K562 (cell line): ENCODE measurements around the gene FOXM1. TPM values are rescaled to one million over a fixed set of nuclear protein-coding genes. Genes with fewer than 3 reads are reported as not detected.

Experiments
- ATAC-seq: fragments of 200-7000 bp; cut with Tn5 transposase; 3 replicates; pipeline ENCODE4 v1.9.1; 2020; ENCODE audit warnings: moderate library complexity
- BruUV-seq: library from RNA; stranded (reverse); fragments of 400-500 nt; replicated peaks from 2 replicates; lab custom pipeline; 2021; lab: Mats Ljungman, UMichigan
- CTCF ChIA-PET: fragments of 300-600 bp; formaldehyde crosslinking; extraction: SDS; loops from one replicate; lab custom pipeline; 2021; ENCODE audit warnings: low intra/inter-chr PET ratio; lab: Yijun Ruan, JAX
- POLR2A ChIA-PET: fragments of 300-600, 350-650 bp; sonication (Branson Sonifier 250); formaldehyde crosslinking; extraction: SDS; loops from one replicate; lab custom pipeline; 2021; ENCODE audit warnings: antibody characterized with exemption, inconsistent platforms; lab: Yijun Ruan, JAX
- DNase-seq, 4 experiments: peaks; one replicate each; pipeline versions ENCODE4 v3.0.0 to v3.0.0-alpha.2; 2011 to 2018; ENCODE audit warnings: low spot score in 3 of 4, mixed read lengths in 3 of 4; ENCODE audit errors: extremely low read depth in 1 of 4
- FAIRE-seq: peaks from 2 replicates; lab custom pipeline; 2011; peaks lifted over from hg19 to GRCh38; lab: Jason Lieb, UNC
- H2AFZ ChIP-seq: 2 replicates; pipeline ENCODE4 v1.6.0; 2011; ENCODE audit warnings: low read depth, low read length, control low read depth, inconsistent platforms
- H3K27ac ChIP-seq: fragments of 200-600 bp; 3 replicates; pipeline ENCODE4 v1.8.0; 2011; ENCODE audit warnings: low read depth, mild to moderate bottlenecking, control low read depth, inconsistent platforms, low read length, moderate library complexity, mixed read lengths; ENCODE audit errors: extremely low read depth
- H3K27me3 ChIP-seq, 2 experiments: fragments of 300-600 bp in 1 of 2; 2 replicates in 1 of 2; 3 replicates in 1 of 2; pipeline versions ENCODE4 v1.6.0 to v1.8.0; 2011; ENCODE audit warnings: inconsistent platforms in 2 of 2, low read length in 2 of 2, mild to moderate bottlenecking in 1 of 2, mixed read lengths in 1 of 2, moderate library complexity in 1 of 2; ENCODE audit not compliant: control insufficient read depth in 2 of 2, insufficient read depth in 2 of 2
- H3K36me3 ChIP-seq: fragments of 300-600 bp; 3 replicates; pipeline ENCODE4 v1.8.0; 2011; ENCODE audit warnings: mild to moderate bottlenecking, low read length, inconsistent platforms; ENCODE audit not compliant: control insufficient read depth, insufficient read depth
- H3K4me1 ChIP-seq, 2 experiments: fragments of 200-600 bp in 1 of 2; replicated peaks in 1 of 2; 2 replicates in 1 of 2; 3 replicates in 1 of 2; pipeline versions ENCODE4 v1.5.1 to v1.8.0; 2011; ENCODE audit warnings: inconsistent platforms in 2 of 2, low read length in 2 of 2, mild to moderate bottlenecking in 1 of 2, mixed read lengths in 1 of 2, moderate library complexity in 1 of 2; ENCODE audit not compliant: control insufficient read depth in 2 of 2, insufficient read depth in 2 of 2
- H3K4me2 ChIP-seq: 2 replicates; pipeline ENCODE4 v1.6.1; 2011; ENCODE audit warnings: low read length, control low read depth, inconsistent platforms, mixed read lengths; ENCODE audit not compliant: insufficient read depth
- H3K4me3 ChIP-seq: fragments of 200-600 bp; sonication (generic), shearing (Covaris generic); 2 replicates; pipeline ENCODE4 v1.5.1; 2016; ENCODE audit warnings: control low read depth, inconsistent platforms
- H3K79me2 ChIP-seq: fragments of 200-600 bp; 3 replicates; pipeline ENCODE4 v1.8.0; 2011; ENCODE audit warnings: low read length, inconsistent platforms; ENCODE audit not compliant: control insufficient read depth, insufficient read depth
- H3K9ac ChIP-seq, 2 experiments: 2 replicates each; pipeline versions ENCODE4 v1.6.0 to v1.6.1; 2011; ENCODE audit warnings: low read depth in 2 of 2, low read length in 2 of 2, control low read depth in 1 of 2, inconsistent platforms in 1 of 2, mild to moderate bottlenecking in 1 of 2, mixed read lengths in 1 of 2; ENCODE audit not compliant: insufficient read depth in 1 of 2
- H3K9me1 ChIP-seq: one replicate; pipeline ENCODE4 v1.6.0; 2011; ENCODE audit warnings: inconsistent platforms, mild to moderate bottlenecking, low read length, moderate library complexity; ENCODE audit not compliant: control insufficient read depth, insufficient read depth
- H3K9me3 ChIP-seq: replicated peaks from 2 replicates; pipeline ENCODE4 v1.5.1; 2011; ENCODE audit warnings: low read depth, low read length, inconsistent platforms; ENCODE audit not compliant: control insufficient read depth, insufficient read depth
- H4K20me1 ChIP-seq: replicated peaks from 2 replicates; pipeline ENCODE4 v1.6.1; 2011; ENCODE audit warnings: low read length, inconsistent platforms, mixed read lengths; ENCODE audit not compliant: control insufficient read depth, insufficient read depth
- FOSL1 ChIP-seq: fragments of 200-800 bp; sonication (Bioruptor generic); conservative IDR thresholded peaks from 2 replicates; pipeline ENCODE4 v1.6.1; 2016; ENCODE audit warnings: missing genetic modification characterization, missing compliant biosample characterization
- HSF4 ChIP-seq: fragments of 250-450 bp; sonication (Bioruptor Pico); IDR thresholded peaks from 2 replicates; pipeline ENCODE4 v2.1.2; 2022; ENCODE audit warnings: mild to moderate bottlenecking, moderate library complexity, borderline replicate concordance
- POLR2AphosphoS2 ChIP-seq: IDR thresholded peaks from 2 replicates; pipeline ENCODE4 v1.6.1; 2012; ENCODE audit warnings: low read length, improper control_type of control experiment
- ZNF561 ChIP-seq: fragments of 450-650 bp; formaldehyde crosslinking; conservative IDR thresholded peaks from 2 replicates; pipeline ENCODE4 v1.4.0; 2020; ENCODE audit warnings: mild to moderate bottlenecking, moderate library complexity
- WGBS: fragments of 100-300 bp; shearing (Covaris generic); methylation state at CpG from one replicate; pipeline ENCODE4 v1.1.6; 2016; ENCODE audit warnings: low coverage, mixed read lengths; ENCODE audit not compliant: insufficient coverage; ENCODE audit errors: missing lambda C conversion rate; 5-methylcytosine and 5-hydroxymethylcytosine counted together
- in situ Hi-C: fragments of 300-500 bp; cut with MboI; formaldehyde crosslinking; loops from 4 replicates; pipeline ENCODE4 v1.15.0; 2018; ENCODE audit warnings: inconsistent platforms, mixed read lengths
- intact Hi-C: fragments of 100-400 bp; cut with micrococcal nuclease; formaldehyde crosslinking; loops from 2 replicates; pipeline ENCODE4 v1.14.2; 2022
- polyA plus RNA-seq, 8 experiments: library from polyadenylated mRNA; depleted of rRNA in 4 of 8; stranded (reverse) in 5 of 8; unstranded in 3 of 8; fragments of >200 nt; fragmentation: Nextera tagmentation in 2 of 8; fragmentation: Illumina TruSeq in 1 of 8; extraction: Ambion mirVana in 2 of 8; extraction: Trizol in 1 of 8; gene quantifications; 2 replicates each; pipeline versions ENCODE4 v1.2.1 to v1.2.3, GENCODE V29; 2011 to 2014; ENCODE audit warnings: inconsistent platforms in 1 of 8, missing spikeins in 1 of 8
- total RNA-seq, 7 experiments: library from RNA; depleted of rRNA in 6 of 7; stranded (reverse); fragments of >200 nt in 6 of 7; fragmentation: Illumina TruSeq in 2 of 7; extraction: Trizol in 2 of 7; gene quantifications; 2 replicates each; pipeline versions ENCODE4 v1.2.1 to v1.2.3, GENCODE V29; 2011 to 2021; ENCODE audit warnings: low replicate concordance in 1 of 7
- TF ChIP-seq, protein P1 (sequence below), 2 experiments: IDR thresholded peaks; 2 replicates each; pipeline ENCODE4 v1.6.1; 2011; ENCODE audit warnings: borderline replicate concordance in 1 of 2, control low read depth in 1 of 2, low read depth in 1 of 2, low read length in 1 of 2, mild to moderate bottlenecking in 1 of 2, mixed read lengths in 1 of 2, moderate library complexity in 1 of 2; ENCODE audit not compliant: insufficient read depth in 1 of 2, insufficient read length in 1 of 2, poor library complexity in 1 of 2, severe bottlenecking in 1 of 2; ENCODE audit errors: extremely low read depth in 1 of 2
- TF ChIP-seq, protein P2 (sequence below), 2 experiments: fragments of 450-650 bp in 1 of 2; sonication (generic) in 1 of 2; formaldehyde crosslinking in 1 of 2; IDR thresholded peaks in 1 of 2; conservative IDR thresholded peaks in 1 of 2; 2 replicates each; pipeline versions ENCODE4 v1.6.1 to v1.8.1; 2016 to 2023; ENCODE audit warnings: mild to moderate bottlenecking in 2 of 2, moderate library complexity in 2 of 2, inconsistent platforms in 1 of 2, missing genetic modification reagents in 1 of 2
- TF ChIP-seq, protein P3 (sequence below): sonication (generic); formaldehyde crosslinking; IDR thresholded peaks from 2 replicates; pipeline ENCODE4 v1.8.0; 2023; ENCODE audit warnings: missing genetic modification reagents, mild to moderate bottlenecking, borderline replicate concordance

Gene FOXM1
- total and polyA plus RNA-seq, 9 of the 15 experiments (the other 6 are each of a cell fraction or from before 2014, with no cell fraction given) = 8.9 to 46.9 (median 17.2) TPM

DNA sequence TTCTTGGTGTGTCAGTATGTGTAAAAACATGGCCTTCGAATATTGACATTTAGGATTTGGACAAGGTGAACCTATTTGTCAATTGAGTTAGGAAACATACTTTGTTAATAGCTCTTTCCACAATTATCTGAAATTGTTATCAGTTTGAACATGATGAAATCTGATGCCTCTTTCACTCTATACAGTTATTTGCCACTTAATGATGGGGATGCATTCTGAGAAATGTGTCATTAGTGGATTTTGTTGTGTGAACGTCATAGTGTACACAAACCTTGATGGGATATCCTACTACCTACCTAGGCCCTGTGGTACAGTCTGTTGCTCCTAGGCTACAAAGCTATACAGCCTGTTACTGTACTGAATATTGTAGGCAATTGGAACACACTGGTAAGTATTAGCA, 18.5 kb upstream of the FOXM1 start:
- no peaks in the 10 kb centered on the region for H3K9me3 ChIP-seq
- H3K27me3 ChIP-seq = no peaks in the 10 kb centered on the region
- no peaks in the 10 kb centered on the region for H3K9me1 ChIP-seq
- no peak for DNase-seq
- H3K79me2 ChIP-seq = peaks cover 8% of the 10 kb centered on the region
- POLR2A ChIA-PET = interaction anchor here (0.6 to 1.0 kb wide), 2 partner anchors 17 to 185 kb away, joined by 3 to 7 read pairs; no protein-coding TSS in a partner anchor
- no peak for ATAC-seq
- BruUV-seq = no TSS peak
- H4K20me1 ChIP-seq = no peaks in the 10 kb centered on the region
- H3K4me1 ChIP-seq = peaks cover 0 to 9% of the 10 kb centered on the region in 2 experiments; a peak in 2 of 5 replicates
- no peak overlapping the region for H2AFZ ChIP-seq
- FAIRE-seq = no peak
- intact Hi-C loops (no loop called here), in situ Hi-C loops (no loop called here)
- TF ChIP-seq FOSL1 (0 out of 2 replicates have a peak, but pooled peaks have one; percentile 14), ZNF561 (CRISPR knock-in tag) (no peak), HSF4 (CRISPR knock-in tag) (no peak), POLR2AphosphoS2 (no peak)
- TF ChIP-seq, protein P1, sequence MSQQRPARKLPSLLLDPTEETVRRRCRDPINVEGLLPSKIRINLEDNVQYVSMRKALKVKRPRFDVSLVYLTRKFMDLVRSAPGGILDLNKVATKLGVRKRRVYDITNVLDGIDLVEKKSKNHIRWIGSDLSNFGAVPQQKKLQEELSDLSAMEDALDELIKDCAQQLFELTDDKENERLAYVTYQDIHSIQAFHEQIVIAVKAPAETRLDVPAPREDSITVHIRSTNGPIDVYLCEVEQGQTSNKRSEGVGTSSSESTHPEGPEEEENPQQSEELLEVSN (IDR thresholded peaks at IDR 0.05; ENCODE audit: borderline replicate concordance in 1 of 2, extremely low read depth in 1 of 2, insufficient read depth in 1 of 2, insufficient read length in 1 of 2, low read depth in 1 of 2, low read length in 1 of 2, poor library complexity in 1 of 2, severe bottlenecking in 1 of 2) = no peak
- TF ChIP-seq, protein P2, sequence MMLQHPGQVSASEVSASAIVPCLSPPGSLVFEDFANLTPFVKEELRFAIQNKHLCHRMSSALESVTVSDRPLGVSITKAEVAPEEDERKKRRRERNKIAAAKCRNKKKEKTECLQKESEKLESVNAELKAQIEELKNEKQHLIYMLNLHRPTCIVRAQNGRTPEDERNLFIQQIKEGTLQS (IDR thresholded peaks at IDR 0.05) = peak; percentile 61
- TF ChIP-seq, protein P2 (CRISPR knock-in tag; conservative IDR thresholded peaks at IDR 0.05) = no peak
- TF ChIP-seq, protein P3, sequence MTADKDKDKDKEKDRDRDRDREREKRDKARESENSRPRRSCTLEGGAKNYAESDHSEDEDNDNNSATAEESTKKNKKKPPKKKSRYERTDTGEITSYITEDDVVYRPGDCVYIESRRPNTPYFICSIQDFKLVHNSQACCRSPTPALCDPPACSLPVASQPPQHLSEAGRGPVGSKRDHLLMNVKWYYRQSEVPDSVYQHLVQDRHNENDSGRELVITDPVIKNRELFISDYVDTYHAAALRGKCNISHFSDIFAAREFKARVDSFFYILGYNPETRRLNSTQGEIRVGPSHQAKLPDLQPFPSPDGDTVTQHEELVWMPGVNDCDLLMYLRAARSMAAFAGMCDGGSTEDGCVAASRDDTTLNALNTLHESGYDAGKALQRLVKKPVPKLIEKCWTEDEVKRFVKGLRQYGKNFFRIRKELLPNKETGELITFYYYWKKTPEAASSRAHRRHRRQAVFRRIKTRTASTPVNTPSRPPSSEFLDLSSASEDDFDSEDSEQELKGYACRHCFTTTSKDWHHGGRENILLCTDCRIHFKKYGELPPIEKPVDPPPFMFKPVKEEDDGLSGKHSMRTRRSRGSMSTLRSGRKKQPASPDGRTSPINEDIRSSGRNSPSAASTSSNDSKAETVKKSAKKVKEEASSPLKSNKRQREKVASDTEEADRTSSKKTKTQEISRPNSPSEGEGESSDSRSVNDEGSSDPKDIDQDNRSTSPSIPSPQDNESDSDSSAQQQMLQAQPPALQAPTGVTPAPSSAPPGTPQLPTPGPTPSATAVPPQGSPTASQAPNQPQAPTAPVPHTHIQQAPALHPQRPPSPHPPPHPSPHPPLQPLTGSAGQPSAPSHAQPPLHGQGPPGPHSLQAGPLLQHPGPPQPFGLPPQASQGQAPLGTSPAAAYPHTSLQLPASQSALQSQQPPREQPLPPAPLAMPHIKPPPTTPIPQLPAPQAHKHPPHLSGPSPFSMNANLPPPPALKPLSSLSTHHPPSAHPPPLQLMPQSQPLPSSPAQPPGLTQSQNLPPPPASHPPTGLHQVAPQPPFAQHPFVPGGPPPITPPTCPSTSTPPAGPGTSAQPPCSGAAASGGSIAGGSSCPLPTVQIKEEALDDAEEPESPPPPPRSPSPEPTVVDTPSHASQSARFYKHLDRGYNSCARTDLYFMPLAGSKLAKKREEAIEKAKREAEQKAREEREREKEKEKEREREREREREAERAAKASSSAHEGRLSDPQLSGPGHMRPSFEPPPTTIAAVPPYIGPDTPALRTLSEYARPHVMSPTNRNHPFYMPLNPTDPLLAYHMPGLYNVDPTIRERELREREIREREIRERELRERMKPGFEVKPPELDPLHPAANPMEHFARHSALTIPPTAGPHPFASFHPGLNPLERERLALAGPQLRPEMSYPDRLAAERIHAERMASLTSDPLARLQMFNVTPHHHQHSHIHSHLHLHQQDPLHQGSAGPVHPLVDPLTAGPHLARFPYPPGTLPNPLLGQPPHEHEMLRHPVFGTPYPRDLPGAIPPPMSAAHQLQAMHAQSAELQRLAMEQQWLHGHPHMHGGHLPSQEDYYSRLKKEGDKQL (CRISPR knock-in tag) = no peak
- H3K4me3 ChIP-seq = no peak overlapping the region
- CTCF ChIA-PET = no interaction called here
- no peak overlapping the region for H3K27ac ChIP-seq
- no peaks in the 10 kb centered on the region for H3K36me3 ChIP-seq
- no peak overlapping the region for H3K4me2 ChIP-seq
- WGBS = 37% methylated on average over 2 of the region's 2 CpGs
- no peak overlapping the region for H3K9ac ChIP-seq
